HCT116 (cell line): ENCODE results near the gene MYH7. TPM values are rescaled to one million over a fixed set of nuclear protein-coding genes. Genes with fewer than 3 reads are reported as not detected.

ENCODE experiments used
- ATAC-seq: fragments of 200-7000 bp; cut with Tn5 transposase; 2 replicates; pipeline ENCODE4 v1.9.1; 2020; ENCODE audit warnings: mild to moderate bottlenecking, moderate library complexity
- BruUV-seq: library from RNA; stranded (reverse); fragments of 400-500 nt; replicated peaks from 2 replicates; lab custom pipeline; 2021; lab: Mats Ljungman, UMichigan
- CTCF ChIA-PET: fragments of 300-600 bp; sonication (Branson Sonifier 250); formaldehyde crosslinking; loops from one replicate; lab custom pipeline; 2021; ENCODE audit warnings: antibody characterized with exemption; lab: Charles Lee
- POLR2A ChIA-PET: fragments of 300-600, 350-600 bp; sonication (Branson Sonifier 250); formaldehyde crosslinking; loops from one replicate; lab custom pipeline; 2021; ENCODE audit warnings: antibody characterized with exemption; lab: Charles Lee
- RAD21 ChIA-PET, 2 experiments: fragments of 300-600 bp; sonication (Branson Sonifier 250); formaldehyde crosslinking; loops; one replicate each; lab custom pipeline; 2023; ENCODE audit warnings: low total read pairs in 2 of 2; ENCODE audit not compliant: uncharacterized antibody in 2 of 2, unreplicated experiment in 2 of 2, low non-redundant PET in 1 of 2; lab: Charles Lee
- DNase-seq: peaks from one replicate; pipeline ENCODE4 v3.0.0-alpha.2; 2010; ENCODE audit warnings: low read depth, low spot score
- H2AFZ ChIP-seq: fragments of 200-600 bp; shearing (Covaris generic), sonication (generic); 2 replicates; pipeline ENCODE4 v1.6.1; 2017; ENCODE audit warnings: low read depth, mixed run types, mixed read lengths, antibody characterized with exemption, low read length; ENCODE audit not compliant: poor library complexity, severe bottlenecking
- H3K27ac ChIP-seq: 2 replicates; pipeline ENCODE4 v1.5.1; 2012; ENCODE audit warnings: low read depth, low read length
- H3K27me3 ChIP-seq: fragments of 200-600 bp; sonication (generic); 2 replicates; pipeline ENCODE4 v1.6.1; 2016; ENCODE audit warnings: mixed run types, low read length, mixed read lengths; ENCODE audit not compliant: insufficient read depth
- H3K36me3 ChIP-seq, 2 experiments: fragments of 200-500 bp in 1 of 2; fragments of 200-600 bp in 1 of 2; sonication (Bioruptor generic) in 1 of 2; sonication (generic) in 1 of 2; 2 replicates each; pipeline versions ENCODE4 v1.5.1 to v1.6.1; 2014 to 2016; ENCODE audit warnings: low read length in 2 of 2, inconsistent platforms in 1 of 2, mixed read lengths in 1 of 2, mixed run types in 1 of 2; ENCODE audit not compliant: insufficient read depth in 2 of 2, control insufficient read depth in 1 of 2
- H3K4me1 ChIP-seq, 2 experiments: fragments of 200-600 bp in 1 of 2; sonication (generic) in 1 of 2; 2 replicates each; pipeline versions ENCODE4 v1.5.1 to v1.6.1; 2012 to 2017; ENCODE audit warnings: low read length in 2 of 2, inconsistent platforms in 1 of 2, mild to moderate bottlenecking in 1 of 2, mixed read lengths in 1 of 2, mixed run types in 1 of 2, moderate library complexity in 1 of 2; ENCODE audit not compliant: insufficient read depth in 2 of 2, control insufficient read depth in 1 of 2
- H3K4me2 ChIP-seq: fragments of 200-600 bp; sonication (generic); 2 replicates; pipeline ENCODE4 v1.6.1; 2017; ENCODE audit warnings: mixed run types, low read length, mixed read lengths
- H3K4me3 ChIP-seq, 2 experiments: fragments of 200-600 bp in 1 of 2; sonication (generic) in 1 of 2; replicated peaks in 1 of 2; 2 replicates each; pipeline ENCODE4 v1.5.1; 2011 to 2016; ENCODE audit warnings: low read length in 2 of 2, control low read depth in 1 of 2, low read depth in 1 of 2, mild to moderate bottlenecking in 1 of 2, mixed read lengths in 1 of 2, mixed run types in 1 of 2
- H3K79me2 ChIP-seq: fragments of 200-600 bp; sonication (generic); 2 replicates; pipeline ENCODE4 v1.6.1; 2017; ENCODE audit warnings: mild to moderate bottlenecking, mixed run types, low read length, moderate library complexity, mixed read lengths; ENCODE audit not compliant: insufficient read depth
- H3K9ac ChIP-seq: fragments of 200-600 bp; sonication (generic); 2 replicates; pipeline ENCODE4 v1.6.1; 2016; ENCODE audit warnings: low read length, mixed read lengths
- H3K9me2 ChIP-seq: fragments of 200-600 bp; sonication (generic), shearing (Covaris generic); 2 replicates; pipeline ENCODE4 v1.6.1; 2017; ENCODE audit warnings: mixed run types, mild to moderate bottlenecking, moderate library complexity; ENCODE audit not compliant: insufficient read depth
- H3K9me3 ChIP-seq, 2 experiments: fragments of 200-500 bp in 1 of 2; fragments of 200-600 bp in 1 of 2; sonication (Bioruptor generic) in 1 of 2; sonication (generic) in 1 of 2; 2 replicates each; pipeline ENCODE4 v1.6.1; 2014 to 2017; ENCODE audit warnings: low read length in 2 of 2, mixed read lengths in 2 of 2, inconsistent platforms in 1 of 2, low read depth in 1 of 2, mild to moderate bottlenecking in 1 of 2, mixed run types in 1 of 2, moderate library complexity in 1 of 2; ENCODE audit not compliant: control insufficient read depth in 1 of 2, insufficient read depth in 1 of 2
- H4K20me1 ChIP-seq: fragments of 200-600 bp; sonication (generic), shearing (Covaris generic); 2 replicates; pipeline ENCODE4 v1.6.1; 2017; ENCODE audit warnings: mixed run types, mild to moderate bottlenecking, moderate library complexity; ENCODE audit not compliant: insufficient read depth
- CEBPB ChIP-seq: IDR thresholded peaks from 2 replicates; pipeline ENCODE4 v1.6.1; 2012; ENCODE audit warnings: low read depth
- EGR1 ChIP-seq: IDR thresholded peaks from 2 replicates; pipeline ENCODE4 v1.6.1; 2012; ENCODE audit warnings: low read depth
- EZH2phosphoT487 ChIP-seq: fragments of 200-600 bp; IDR thresholded peaks from 2 replicates; pipeline ENCODE4 v1.6.1; 2018; ENCODE audit warnings: antibody characterized with exemption, borderline replicate concordance
- FOSL1 ChIP-seq: IDR thresholded peaks from 2 replicates; pipeline ENCODE4 v1.6.1; 2012; ENCODE audit warnings: low read depth
- SP1 ChIP-seq: IDR thresholded peaks from 2 replicates; pipeline ENCODE4 v1.6.1; 2012; ENCODE audit warnings: low read depth
- SRF ChIP-seq: IDR thresholded peaks from 2 replicates; pipeline ENCODE4 v1.6.1; 2012; ENCODE audit warnings: low read depth
- intact Hi-C: fragments of 100-400 bp; cut with micrococcal nuclease; formaldehyde crosslinking; loops from 2 replicates; pipeline ENCODE4 v1.10.0; 2022
- total RNA-seq: library from RNA; stranded (reverse); gene quantifications from one replicate; pipeline ENCODE4 v1.2.1, GENCODE V29; 2021; ENCODE audit not compliant: unreplicated experiment
- TF ChIP-seq, protein P1 (sequence below), 3 experiments: fragments of 200-600 bp in 1 of 3; sonication (generic) in 1 of 3; IDR thresholded peaks in 2 of 3; conservative IDR thresholded peaks in 1 of 3; 2 replicates each; pipeline ENCODE4 v1.5.1; 2012 to 2017; ENCODE audit warnings: low read depth in 2 of 3, low read length in 2 of 3, antibody characterized with exemption in 1 of 3, borderline replicate concordance in 1 of 3, control low read depth in 1 of 3, mild to moderate bottlenecking in 1 of 3, mixed read lengths in 1 of 3, mixed run types in 1 of 3, moderate library complexity in 1 of 3; ENCODE audit not compliant: insufficient read depth in 1 of 3
- TF ChIP-seq, protein P2 (sequence below): IDR thresholded peaks from 2 replicates; pipeline ENCODE4 v1.6.1; 2012; ENCODE audit warnings: low read depth
- TF ChIP-seq, protein P3 (sequence below): IDR thresholded peaks from 2 replicates; pipeline ENCODE4 v1.6.1; 2011; ENCODE audit warnings: mild to moderate bottlenecking, low read length, moderate library complexity; ENCODE audit not compliant: insufficient replicate concordance; ENCODE audit errors: extremely low read depth

MYH7 gene
- total RNA-seq, 1 experiment from 2014 or later, result not detected

DNA sequence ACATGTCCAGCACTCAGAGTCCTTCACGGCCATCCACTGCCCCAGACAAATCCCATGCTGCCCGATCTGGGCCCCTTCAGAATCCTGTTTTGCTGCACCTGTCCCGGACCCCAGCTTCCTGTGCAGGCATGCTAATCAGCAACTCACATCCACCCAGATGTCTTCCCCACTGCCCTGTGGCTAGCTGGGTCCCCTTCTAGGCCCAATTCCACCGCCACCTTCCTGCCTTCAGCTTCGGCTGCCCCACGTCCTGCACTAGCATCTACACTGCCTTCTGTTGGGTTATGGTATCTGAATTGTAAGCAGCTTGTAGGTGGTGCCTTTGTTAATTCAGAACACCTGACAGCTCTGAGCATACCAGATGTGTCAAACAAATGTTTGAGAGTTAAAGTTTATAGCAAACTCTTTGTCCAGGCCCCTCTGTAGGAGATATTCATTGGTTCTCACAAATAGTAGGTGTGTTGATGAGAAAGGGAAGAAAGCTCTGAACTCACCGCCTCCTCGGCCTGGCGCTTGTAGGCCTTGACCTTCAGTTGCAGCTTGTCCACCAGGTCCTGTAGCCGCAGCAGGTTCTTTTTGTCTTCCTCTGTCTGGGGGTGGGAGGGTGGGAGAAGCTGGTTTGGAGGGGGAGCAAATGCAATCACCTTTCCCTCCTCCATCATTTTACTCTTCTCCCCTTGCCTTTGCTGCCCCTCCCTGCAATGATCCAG, 52.6 kb downstream of the MYH7 start:
- Histone ChIP-seq H3K4me1 (no peaks in the 10 kb centered on the region), H3K4me3 (no peak overlapping the region), H3K9me3 (no peaks in the 10 kb centered on the region), H3K27ac (no peak overlapping the region), H3K9me2 (no peaks in the 10 kb centered on the region), H3K79me2 (no peaks in the 10 kb centered on the region), H4K20me1 (no peaks in the 10 kb centered on the region), H3K27me3 (0 out of 2 replicates have a peak, but pooled peaks cover 6% of the 10 kb centered on the region), H3K9ac (no peak overlapping the region), H3K36me3 (no peaks in the 10 kb centered on the region), H3K4me2 (no peak overlapping the region), H2AFZ (no peak overlapping the region)
- no peak for ATAC-seq
- CTCF ChIA-PET, result interaction anchor here (1.0 kb wide), 1 partner anchor 262 kb away, joined by 3 read pairs; no protein-coding TSS in a partner anchor
- POLR2A ChIA-PET, result no interaction called here
- no peak for DNase-seq
- TF ChIP-seq CEBPB (no peak), EZH2phosphoT487 (no peak), EGR1 (no peak), SP1 (no peak), FOSL1 (no peak), SRF (no peak)
- TF ChIP-seq, protein P1, sequence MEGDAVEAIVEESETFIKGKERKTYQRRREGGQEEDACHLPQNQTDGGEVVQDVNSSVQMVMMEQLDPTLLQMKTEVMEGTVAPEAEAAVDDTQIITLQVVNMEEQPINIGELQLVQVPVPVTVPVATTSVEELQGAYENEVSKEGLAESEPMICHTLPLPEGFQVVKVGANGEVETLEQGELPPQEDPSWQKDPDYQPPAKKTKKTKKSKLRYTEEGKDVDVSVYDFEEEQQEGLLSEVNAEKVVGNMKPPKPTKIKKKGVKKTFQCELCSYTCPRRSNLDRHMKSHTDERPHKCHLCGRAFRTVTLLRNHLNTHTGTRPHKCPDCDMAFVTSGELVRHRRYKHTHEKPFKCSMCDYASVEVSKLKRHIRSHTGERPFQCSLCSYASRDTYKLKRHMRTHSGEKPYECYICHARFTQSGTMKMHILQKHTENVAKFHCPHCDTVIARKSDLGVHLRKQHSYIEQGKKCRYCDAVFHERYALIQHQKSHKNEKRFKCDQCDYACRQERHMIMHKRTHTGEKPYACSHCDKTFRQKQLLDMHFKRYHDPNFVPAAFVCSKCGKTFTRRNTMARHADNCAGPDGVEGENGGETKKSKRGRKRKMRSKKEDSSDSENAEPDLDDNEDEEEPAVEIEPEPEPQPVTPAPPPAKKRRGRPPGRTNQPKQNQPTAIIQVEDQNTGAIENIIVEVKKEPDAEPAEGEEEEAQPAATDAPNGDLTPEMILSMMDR (IDR thresholded peaks at IDR 0.05 in 2 of 3, conservative IDR thresholded peaks at IDR 0.05 in 1 of 3; ENCODE audit: borderline replicate concordance in 1 of 3, insufficient read depth in 1 of 3, low read depth in 2 of 3, low read length in 2 of 3), result no peak
- TF ChIP-seq, protein P2, sequence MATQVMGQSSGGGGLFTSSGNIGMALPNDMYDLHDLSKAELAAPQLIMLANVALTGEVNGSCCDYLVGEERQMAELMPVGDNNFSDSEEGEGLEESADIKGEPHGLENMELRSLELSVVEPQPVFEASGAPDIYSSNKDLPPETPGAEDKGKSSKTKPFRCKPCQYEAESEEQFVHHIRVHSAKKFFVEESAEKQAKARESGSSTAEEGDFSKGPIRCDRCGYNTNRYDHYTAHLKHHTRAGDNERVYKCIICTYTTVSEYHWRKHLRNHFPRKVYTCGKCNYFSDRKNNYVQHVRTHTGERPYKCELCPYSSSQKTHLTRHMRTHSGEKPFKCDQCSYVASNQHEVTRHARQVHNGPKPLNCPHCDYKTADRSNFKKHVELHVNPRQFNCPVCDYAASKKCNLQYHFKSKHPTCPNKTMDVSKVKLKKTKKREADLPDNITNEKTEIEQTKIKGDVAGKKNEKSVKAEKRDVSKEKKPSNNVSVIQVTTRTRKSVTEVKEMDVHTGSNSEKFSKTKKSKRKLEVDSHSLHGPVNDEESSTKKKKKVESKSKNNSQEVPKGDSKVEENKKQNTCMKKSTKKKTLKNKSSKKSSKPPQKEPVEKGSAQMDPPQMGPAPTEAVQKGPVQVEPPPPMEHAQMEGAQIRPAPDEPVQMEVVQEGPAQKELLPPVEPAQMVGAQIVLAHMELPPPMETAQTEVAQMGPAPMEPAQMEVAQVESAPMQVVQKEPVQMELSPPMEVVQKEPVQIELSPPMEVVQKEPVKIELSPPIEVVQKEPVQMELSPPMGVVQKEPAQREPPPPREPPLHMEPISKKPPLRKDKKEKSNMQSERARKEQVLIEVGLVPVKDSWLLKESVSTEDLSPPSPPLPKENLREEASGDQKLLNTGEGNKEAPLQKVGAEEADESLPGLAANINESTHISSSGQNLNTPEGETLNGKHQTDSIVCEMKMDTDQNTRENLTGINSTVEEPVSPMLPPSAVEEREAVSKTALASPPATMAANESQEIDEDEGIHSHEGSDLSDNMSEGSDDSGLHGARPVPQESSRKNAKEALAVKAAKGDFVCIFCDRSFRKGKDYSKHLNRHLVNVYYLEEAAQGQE, result no peak
- TF ChIP-seq, protein P3, sequence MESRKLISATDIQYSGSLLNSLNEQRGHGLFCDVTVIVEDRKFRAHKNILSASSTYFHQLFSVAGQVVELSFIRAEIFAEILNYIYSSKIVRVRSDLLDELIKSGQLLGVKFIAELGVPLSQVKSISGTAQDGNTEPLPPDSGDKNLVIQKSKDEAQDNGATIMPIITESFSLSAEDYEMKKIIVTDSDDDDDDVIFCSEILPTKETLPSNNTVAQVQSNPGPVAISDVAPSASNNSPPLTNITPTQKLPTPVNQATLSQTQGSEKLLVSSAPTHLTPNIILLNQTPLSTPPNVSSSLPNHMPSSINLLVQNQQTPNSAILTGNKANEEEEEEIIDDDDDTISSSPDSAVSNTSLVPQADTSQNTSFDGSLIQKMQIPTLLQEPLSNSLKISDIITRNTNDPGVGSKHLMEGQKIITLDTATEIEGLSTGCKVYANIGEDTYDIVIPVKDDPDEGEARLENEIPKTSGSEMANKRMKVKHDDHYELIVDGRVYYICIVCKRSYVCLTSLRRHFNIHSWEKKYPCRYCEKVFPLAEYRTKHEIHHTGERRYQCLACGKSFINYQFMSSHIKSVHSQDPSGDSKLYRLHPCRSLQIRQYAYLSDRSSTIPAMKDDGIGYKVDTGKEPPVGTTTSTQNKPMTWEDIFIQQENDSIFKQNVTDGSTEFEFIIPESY, result no peak
- no TSS peak for BruUV-seq
- RAD21 ChIA-PET, result no interaction called here
- intact Hi-C loops, result loop anchor here (5.0 kb wide), 1 partner anchor 261 kb away; no protein-coding TSS in a partner anchor
